ENCODE results near the gene BORCS6.

Gene BORCS6

GRCh38 chr17:8159459-8160223 lies 30.3 kb downstream of the BORCS6 start:
- Histone ChIP-seq H3K27ac (ENCODE audit: low read depth, low read length) (no peak overlapping the region), H3K4me3 (ENCODE audit: low read depth, low read length) (no peak overlapping the region), H3K36me3 (ENCODE audit: insufficient read depth, low read length) (no peaks in the 10 kb centered on the region), H2AFZ (ENCODE audit: low read length, unreplicated experiment) (no peak overlapping the region), H3K4me1 (ENCODE audit: control insufficient read depth, insufficient read depth, low read length, unreplicated experiment) (peaks cover 32% of the 10 kb centered on the region), H3K79me2 (ENCODE audit: control insufficient read depth, insufficient read depth, low read length, unreplicated experiment) (peaks cover 38% of the 10 kb centered on the region), H3K27me3 (ENCODE audit: insufficient read depth, low read length) (no peaks in the 10 kb centered on the region)

GRCh38 chr17:8159032-8159400 lies 31.0 kb downstream of the BORCS6 start:
- Histone ChIP-seq H3K27me3 (ENCODE audit: insufficient read depth, low read length) (no peaks in the 10 kb centered on the region), H3K4me3 (ENCODE audit: low read depth, low read length) (no peak overlapping the region), H3K4me1 (ENCODE audit: control insufficient read depth, insufficient read depth, low read length, unreplicated experiment) (peaks cover 27% of the 10 kb centered on the region), H3K36me3 (ENCODE audit: insufficient read depth, low read length) (no peaks in the 10 kb centered on the region), H2AFZ (ENCODE audit: low read length, unreplicated experiment) (no peak overlapping the region), H3K27ac (ENCODE audit: low read depth, low read length) (no peak overlapping the region), H3K79me2 (ENCODE audit: control insufficient read depth, insufficient read depth, low read length, unreplicated experiment) (peaks cover 40% of the 10 kb centered on the region)

- H3K27ac ChIP-seq (ENCODE audit: low read depth, low read length) = peak overlapping the region; percentile 92
- H3K36me3 ChIP-seq (ENCODE audit: insufficient read depth, low read length) = no peaks in the 10 kb centered on the region
- H3K79me2 ChIP-seq (ENCODE audit: control insufficient read depth, insufficient read depth, low read length, unreplicated experiment) = peaks cover 40% of the 10 kb centered on the region
- no peaks in the 10 kb centered on the region for H3K27me3 ChIP-seq (ENCODE audit: insufficient read depth, low read length)
- H3K4me3 ChIP-seq (ENCODE audit: low read depth, low read length) = peak overlapping the region; percentile 28; the same call in 1 of the 2 replicates
- no peak overlapping the region for H2AFZ ChIP-seq (ENCODE audit: low read length, unreplicated experiment)
- H3K4me1 ChIP-seq (ENCODE audit: control insufficient read depth, insufficient read depth, low read length, unreplicated experiment) = peaks cover 26% of the 10 kb centered on the region
Measured at GRCh38 chr17:8158267-8159031, 31.5 kb downstream of the BORCS6 start.

GRCh38 chr17:8156246-8156992 lies 33.6 kb downstream of the BORCS6 start:
- Histone ChIP-seq H3K36me3 (ENCODE audit: insufficient read depth, low read length) (peaks cover 2% of the 10 kb centered on the region; the same call in 1 of the 2 replicates), H3K4me3 (ENCODE audit: low read depth, low read length) (peak overlapping the region; percentile 99), H3K27me3 (ENCODE audit: insufficient read depth, low read length) (no peaks in the 10 kb centered on the region), H3K79me2 (ENCODE audit: control insufficient read depth, insufficient read depth, low read length, unreplicated experiment) (peaks cover 44% of the 10 kb centered on the region), H3K27ac (ENCODE audit: low read depth, low read length) (peak overlapping the region; percentile 99), H3K4me1 (ENCODE audit: control insufficient read depth, insufficient read depth, low read length, unreplicated experiment) (peaks cover 26% of the 10 kb centered on the region), H2AFZ (ENCODE audit: low read length, unreplicated experiment) (no peak overlapping the region)

GRCh38 chr17:8155996-8156245 lies 34.1 kb downstream of the BORCS6 start:
- Histone ChIP-seq H3K27ac (ENCODE audit: low read depth, low read length) (peak overlapping the region; percentile 99), H2AFZ (ENCODE audit: low read length, unreplicated experiment) (no peak overlapping the region), H3K4me1 (ENCODE audit: control insufficient read depth, insufficient read depth, low read length, unreplicated experiment) (peaks cover 23% of the 10 kb centered on the region), H3K79me2 (ENCODE audit: control insufficient read depth, insufficient read depth, low read length, unreplicated experiment) (peaks cover 44% of the 10 kb centered on the region), H3K27me3 (ENCODE audit: insufficient read depth, low read length) (no peaks in the 10 kb centered on the region), H3K4me3 (ENCODE audit: low read depth, low read length) (peak overlapping the region; percentile 99), H3K36me3 (ENCODE audit: insufficient read depth, low read length) (peaks cover 3% of the 10 kb centered on the region; the same call in 1 of the 2 replicates)

DNA sequence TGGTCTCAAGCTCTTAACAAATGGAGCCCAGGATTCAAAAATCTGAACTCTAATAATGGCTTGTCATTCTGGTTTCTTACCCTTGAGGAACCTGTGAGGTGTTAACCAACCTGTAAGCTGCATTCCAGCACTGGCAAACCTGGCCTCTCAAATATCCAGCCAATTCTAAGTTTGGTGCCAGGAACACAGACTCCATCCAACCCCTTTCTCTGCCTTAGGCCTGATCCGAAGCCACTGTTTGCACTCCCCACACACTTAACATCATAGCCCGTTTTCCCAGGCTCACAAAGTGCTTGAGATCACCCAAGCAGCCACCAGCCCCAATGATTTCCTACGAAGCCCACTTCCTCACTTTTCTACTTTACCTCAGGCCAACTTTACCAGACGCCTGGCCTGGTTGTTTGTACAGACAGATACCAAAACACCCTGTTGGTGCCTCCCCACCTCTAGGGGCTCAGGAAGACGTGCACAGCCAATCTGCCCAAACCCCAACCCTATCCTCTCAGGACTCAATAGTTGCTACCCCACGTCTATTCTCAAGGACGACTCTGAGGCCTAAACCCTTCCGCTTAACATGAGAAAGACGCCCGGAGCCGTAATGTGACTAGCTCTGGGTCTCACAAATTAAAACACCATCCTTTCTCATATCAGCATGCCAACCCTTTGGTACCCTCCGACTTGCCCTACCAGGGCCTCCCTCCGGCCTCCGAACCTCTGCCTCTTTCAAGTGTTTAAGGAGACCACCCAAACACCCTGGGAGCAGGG lies 34.6 kb downstream of the BORCS6 start:
- peak overlapping the region; percentile 99 for H3K4me3 ChIP-seq (ENCODE audit: low read depth, low read length)
- peak overlapping the region; percentile 99 for H3K27ac ChIP-seq (ENCODE audit: low read depth, low read length)
- H3K27me3 ChIP-seq (ENCODE audit: insufficient read depth, low read length) = no peaks in the 10 kb centered on the region
- H3K79me2 ChIP-seq (ENCODE audit: control insufficient read depth, insufficient read depth, low read length, unreplicated experiment) = peaks cover 47% of the 10 kb centered on the region
- peaks cover 8% of the 10 kb centered on the region; the same call in 1 of the 2 replicates for H3K36me3 ChIP-seq (ENCODE audit: insufficient read depth, low read length)
- no peak overlapping the region for H2AFZ ChIP-seq (ENCODE audit: low read length, unreplicated experiment)
- peaks cover 26% of the 10 kb centered on the region for H3K4me1 ChIP-seq (ENCODE audit: control insufficient read depth, insufficient read depth, low read length, unreplicated experiment)

GRCh38 chr17:8154608-8155155 lies 35.3 kb downstream of the BORCS6 start:
- Histone ChIP-seq H2AFZ (ENCODE audit: low read length, unreplicated experiment) (no peak overlapping the region), H3K27me3 (ENCODE audit: insufficient read depth, low read length) (no peaks in the 10 kb centered on the region), H3K4me3 (ENCODE audit: low read depth, low read length) (peak overlapping the region; percentile 99), H3K27ac (ENCODE audit: low read depth, low read length) (peak overlapping the region; percentile 99), H3K4me1 (ENCODE audit: control insufficient read depth, insufficient read depth, low read length, unreplicated experiment) (peaks cover 27% of the 10 kb centered on the region), H3K79me2 (ENCODE audit: control insufficient read depth, insufficient read depth, low read length, unreplicated experiment) (peaks cover 54% of the 10 kb centered on the region), H3K36me3 (ENCODE audit: insufficient read depth, low read length) (peaks cover 14% of the 10 kb centered on the region; the same call in 1 of the 2 replicates)

- Histone ChIP-seq H3K36me3 (ENCODE audit: insufficient read depth, low read length) (peaks cover 19% of the 10 kb centered on the region; the same call in 1 of the 2 replicates), H3K27me3 (ENCODE audit: insufficient read depth, low read length) (no peaks in the 10 kb centered on the region), H2AFZ (ENCODE audit: low read length, unreplicated experiment) (no peak overlapping the region), H3K4me1 (ENCODE audit: control insufficient read depth, insufficient read depth, low read length, unreplicated experiment) (peaks cover 27% of the 10 kb centered on the region), H3K27ac (ENCODE audit: low read depth, low read length) (peak overlapping the region; percentile 99), H3K79me2 (ENCODE audit: control insufficient read depth, insufficient read depth, low read length, unreplicated experiment) (peaks cover 57% of the 10 kb centered on the region), H3K4me3 (ENCODE audit: low read depth, low read length) (peak overlapping the region; percentile 99)
Measured at GRCh38 chr17:8153957-8154607, 35.9 kb downstream of the BORCS6 start.

- peaks cover 57% of the 10 kb centered on the region for H3K79me2 ChIP-seq (ENCODE audit: control insufficient read depth, insufficient read depth, low read length, unreplicated experiment)
- no peak overlapping the region for H2AFZ ChIP-seq (ENCODE audit: low read length, unreplicated experiment)
- H3K27ac ChIP-seq (ENCODE audit: low read depth, low read length) = peak overlapping the region; percentile 99
- H3K4me3 ChIP-seq (ENCODE audit: low read depth, low read length) = peak overlapping the region; percentile 89
- peaks cover 27% of the 10 kb centered on the region for H3K4me1 ChIP-seq (ENCODE audit: control insufficient read depth, insufficient read depth, low read length, unreplicated experiment)
- H3K36me3 ChIP-seq (ENCODE audit: insufficient read depth, low read length) = peaks cover 21% of the 10 kb centered on the region; the same call in 1 of the 2 replicates
- H3K27me3 ChIP-seq (ENCODE audit: insufficient read depth, low read length) = no peaks in the 10 kb centered on the region
Measured at GRCh38 chr17:8153525-8153956, 36.4 kb downstream of the BORCS6 start.

Measured in ACC112 (cell line).